BJ (cell line): ENCODE measurements around the gene NIN. TPM values are rescaled to one million over a fixed set of nuclear protein-coding genes. Genes with fewer than 3 reads are reported as not detected.

ENCODE experiments used
- CTCF ChIA-PET: fragments of 350-600 bp; formaldehyde crosslinking; extraction: SDS; loops from one replicate; lab custom pipeline; 2021; ENCODE audit warnings: antibody characterized with exemption, inconsistent platforms; lab: Yijun Ruan, JAX
- POLR2A ChIA-PET: fragments of 300-600 bp; sonication (Branson Sonifier 250); formaldehyde crosslinking; extraction: SDS; loops from one replicate; lab custom pipeline; 2021; ENCODE audit warnings: antibody characterized with exemption; lab: Charles Lee
- DNase-seq: peaks from one replicate; pipeline ENCODE4 v3.0.0-alpha.2; 2011; ENCODE audit warnings: low read depth
- H3K27me3 ChIP-seq: 2 replicates; pipeline ENCODE4 v1.6.0; 2011; ENCODE audit warnings: low read length; ENCODE audit not compliant: control insufficient read depth, insufficient read depth
- H3K36me3 ChIP-seq: 2 replicates; pipeline ENCODE4 v1.5.1; 2011; ENCODE audit warnings: low read length; ENCODE audit not compliant: control insufficient read depth, insufficient read depth
- H3K4me3 ChIP-seq: 2 replicates; pipeline ENCODE4 v1.5.1; 2011; ENCODE audit warnings: low read depth, mild to moderate bottlenecking, control low read depth, low read length
- polyA plus RNA-seq: library from polyadenylated mRNA; depleted of rRNA; stranded (reverse); fragments of >200 nt; gene quantifications from 2 replicates; pipeline ENCODE4 v1.2.3, GENCODE V29; 2011
- TF ChIP-seq, protein P1 (sequence below): IDR thresholded peaks from 2 replicates; pipeline ENCODE4 v1.5.1; 2011; ENCODE audit warnings: low read depth, mild to moderate bottlenecking, control low read depth, inconsistent platforms, low read length, moderate library complexity; ENCODE audit not compliant: insufficient read depth

The NIN gene
- polyA plus RNA-seq, 1 experiment = 11.4 TPM

DNA sequence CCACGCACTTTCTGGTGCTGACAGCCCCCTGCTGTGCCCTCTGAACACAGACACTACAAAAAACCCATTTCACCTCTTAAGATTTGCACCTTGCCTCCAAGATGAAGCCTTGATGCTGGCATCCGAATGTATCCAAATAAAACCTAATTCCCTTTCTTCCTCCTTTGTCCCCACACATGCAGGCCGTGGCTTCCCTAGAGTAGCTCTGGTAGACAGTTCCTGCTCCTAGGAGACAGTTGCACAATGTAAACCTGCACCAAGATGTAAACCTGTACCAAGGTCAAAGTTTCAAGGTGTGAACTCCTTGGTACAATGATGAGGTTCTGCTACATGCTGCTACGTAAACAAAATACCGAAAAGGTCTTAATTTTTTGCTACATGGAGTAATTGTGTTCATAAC, 40.3 kb upstream of the NIN start:
- no peak overlapping the region for H3K4me3 ChIP-seq
- H3K27me3 ChIP-seq = peaks cover 18% of the 10 kb centered on the region
- no peaks in the 10 kb centered on the region for H3K36me3 ChIP-seq
- TF ChIP-seq, protein P1, sequence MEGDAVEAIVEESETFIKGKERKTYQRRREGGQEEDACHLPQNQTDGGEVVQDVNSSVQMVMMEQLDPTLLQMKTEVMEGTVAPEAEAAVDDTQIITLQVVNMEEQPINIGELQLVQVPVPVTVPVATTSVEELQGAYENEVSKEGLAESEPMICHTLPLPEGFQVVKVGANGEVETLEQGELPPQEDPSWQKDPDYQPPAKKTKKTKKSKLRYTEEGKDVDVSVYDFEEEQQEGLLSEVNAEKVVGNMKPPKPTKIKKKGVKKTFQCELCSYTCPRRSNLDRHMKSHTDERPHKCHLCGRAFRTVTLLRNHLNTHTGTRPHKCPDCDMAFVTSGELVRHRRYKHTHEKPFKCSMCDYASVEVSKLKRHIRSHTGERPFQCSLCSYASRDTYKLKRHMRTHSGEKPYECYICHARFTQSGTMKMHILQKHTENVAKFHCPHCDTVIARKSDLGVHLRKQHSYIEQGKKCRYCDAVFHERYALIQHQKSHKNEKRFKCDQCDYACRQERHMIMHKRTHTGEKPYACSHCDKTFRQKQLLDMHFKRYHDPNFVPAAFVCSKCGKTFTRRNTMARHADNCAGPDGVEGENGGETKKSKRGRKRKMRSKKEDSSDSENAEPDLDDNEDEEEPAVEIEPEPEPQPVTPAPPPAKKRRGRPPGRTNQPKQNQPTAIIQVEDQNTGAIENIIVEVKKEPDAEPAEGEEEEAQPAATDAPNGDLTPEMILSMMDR = no peak
- ChIA-PET CTCF (interaction anchor here (1.2 to 2.2 kb wide), 3 partner anchors 10 to 11 kb away, joined by 3 to 11 read pairs (median 5); no protein-coding TSS in a partner anchor), POLR2A (no interaction called here)
- no peak for DNase-seq

DNA sequence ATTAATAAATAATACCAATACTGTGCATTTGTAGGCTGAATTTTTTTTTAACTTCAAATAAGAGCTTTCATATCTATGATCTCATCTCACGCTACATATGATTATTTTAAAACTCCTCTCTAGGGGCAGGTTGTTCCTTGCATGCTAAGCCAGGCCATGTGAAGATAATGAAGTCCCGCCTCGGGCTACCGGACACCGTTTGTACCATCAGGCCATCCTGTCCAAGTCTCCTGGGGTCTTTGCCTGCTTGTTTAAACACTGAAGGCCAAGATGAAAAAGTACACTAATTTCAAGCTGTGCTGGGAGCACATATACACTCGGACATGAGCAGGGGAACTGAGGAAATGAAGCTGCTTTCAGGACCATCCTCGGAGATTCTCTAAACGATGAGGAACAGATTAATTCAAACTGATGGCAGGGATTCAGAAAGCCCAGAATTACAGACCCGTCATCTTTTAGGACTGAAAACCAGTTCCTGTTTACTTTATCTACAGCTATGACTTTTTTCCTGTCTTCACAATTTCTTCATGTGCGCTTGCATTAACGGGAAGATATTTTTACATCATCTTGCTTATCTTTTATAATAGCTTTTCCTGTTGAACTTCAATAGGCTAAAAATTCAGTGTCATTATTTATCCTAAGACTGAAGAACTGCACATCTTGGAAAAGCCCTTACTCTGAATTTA, 34.6 kb upstream of the NIN start:
- CTCF ChIA-PET = interaction anchor here (1.2 to 2.3 kb wide), 2 partner anchors 79 to 89 kb away, joined by 3 to 6 read pairs; no protein-coding TSS in a partner anchor
- POLR2A ChIA-PET = no interaction called here

DNA sequence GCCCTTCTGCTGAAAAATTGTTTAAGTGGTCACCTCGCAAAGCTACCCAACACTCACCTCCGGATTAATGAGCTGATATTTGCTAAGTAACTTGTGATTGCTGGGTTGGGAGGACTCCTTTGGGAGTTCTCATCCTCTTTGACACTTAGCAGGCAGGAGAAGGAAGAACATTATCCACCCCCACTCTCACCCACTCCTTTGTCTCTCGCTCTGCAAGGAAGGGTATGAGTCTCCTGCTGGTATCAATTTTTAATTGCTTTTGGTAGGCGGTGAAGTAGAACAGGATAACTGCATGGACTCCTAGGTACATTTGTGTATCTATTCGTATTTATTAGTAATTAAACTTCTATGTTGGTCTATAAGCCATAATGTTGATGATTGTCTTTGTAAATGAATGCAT, 34.0 kb upstream of the NIN start:
- no peak for DNase-seq
- Histone ChIP-seq H3K4me3 (no peak overlapping the region), H3K36me3 (no peaks in the 10 kb centered on the region), H3K27me3 (no peaks in the 10 kb centered on the region; the same call in 1 of the 2 replicates)
- TF ChIP-seq, protein P1 = no peak
- POLR2A ChIA-PET = no interaction called here
- CTCF ChIA-PET = interaction anchor here (1.2 to 2.3 kb wide), 2 partner anchors 79 to 88 kb away, joined by 3 to 6 read pairs; no protein-coding TSS in a partner anchor

More for the DNA sequence above, 34.6 kb upstream of the NIN start:
- Histone ChIP-seq H3K36me3 (no peaks in the 10 kb centered on the region), H3K4me3 (no peak overlapping the region), H3K27me3 (peaks cover 2% of the 10 kb centered on the region)
- TF ChIP-seq, protein P1 = no peak
- no peak for DNase-seq

DNA sequence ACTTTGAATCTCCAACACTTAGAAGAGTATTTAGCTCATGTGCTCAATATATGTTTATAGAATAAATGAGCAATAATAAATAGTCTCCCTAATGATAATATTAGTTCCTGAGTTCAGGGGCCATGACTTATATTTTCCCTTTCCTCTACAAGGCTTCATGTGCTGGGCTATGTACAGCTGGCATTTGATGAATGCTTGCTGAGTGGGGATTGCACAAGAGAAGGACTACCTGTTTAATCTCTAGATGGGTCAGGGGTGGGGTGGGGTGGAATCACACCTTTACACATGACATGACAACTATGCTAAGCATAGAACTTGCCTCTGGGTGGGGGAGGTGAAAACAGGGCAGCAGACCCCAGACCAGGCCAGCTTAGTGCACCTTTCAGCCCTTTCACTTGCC, 33.3 kb upstream of the NIN start:
- no peak for DNase-seq
- ChIA-PET CTCF (interaction anchor here (0.7 kb wide), 1 partner anchor 8 kb away, joined by 3 read pairs; no protein-coding TSS in a partner anchor), POLR2A (no interaction called here)

DNA sequence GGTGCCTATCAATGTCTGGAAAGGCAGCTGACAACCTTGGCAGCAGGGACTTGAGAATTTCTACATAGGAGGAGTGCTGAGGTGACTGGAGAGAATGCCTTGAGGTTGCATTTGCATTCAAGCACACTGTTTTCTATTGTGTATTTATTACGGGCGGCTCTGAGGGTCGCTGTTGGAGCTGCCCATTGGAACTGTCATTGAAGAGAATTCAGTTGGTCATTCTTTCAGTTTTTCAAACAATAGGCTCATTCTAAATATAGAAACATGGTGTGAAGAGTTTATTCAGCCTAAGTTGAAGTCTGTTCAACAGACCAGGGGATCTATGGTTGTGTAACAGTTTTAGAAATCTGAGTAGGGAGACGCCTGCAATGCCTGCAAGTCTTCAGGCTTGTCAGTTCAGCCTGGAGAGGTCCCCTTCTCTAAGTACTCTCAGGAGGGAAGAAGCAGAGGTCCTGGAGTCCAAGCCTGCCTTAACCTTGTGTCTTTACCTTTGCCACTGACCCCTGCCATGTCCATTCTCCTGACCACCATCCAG, 31.1 kb upstream of the NIN start:
- no peaks in the 10 kb centered on the region for H3K27me3 ChIP-seq
- no peak overlapping the region for H3K4me3 ChIP-seq
- no peak for DNase-seq
- CTCF ChIA-PET = interaction anchor here (1.0 to 4.4 kb wide), 9 partner anchors 10 to 94 kb away, joined by 3 to 56 read pairs (median 6); partner anchors contain the start of gene ABHD12B
- POLR2A ChIA-PET = no interaction called here
- H3K36me3 ChIP-seq = no peaks in the 10 kb centered on the region
- TF ChIP-seq, protein P1 = no peak

More for the DNA sequence above, 33.3 kb upstream of the NIN start:
- no peaks in the 10 kb centered on the region for H3K27me3 ChIP-seq
- H3K4me3 ChIP-seq = no peak overlapping the region
- no peaks in the 10 kb centered on the region for H3K36me3 ChIP-seq
- TF ChIP-seq, protein P1 = no peak
